SK-N-SH (cell line): ENCODE data around the gene C8A. TPM values are rescaled to one million over a fixed set of nuclear protein-coding genes. Genes with fewer than 3 reads are reported as not detected.

Experiments used
- CTCF ChIA-PET: fragments of 300-600, 350-600 bp; formaldehyde crosslinking; extraction: SDS; loops from one replicate; lab custom pipeline; 2021; lab: Yijun Ruan, JAX
- POLR2A ChIA-PET: fragments of 350-600 bp; sonication (Branson Sonifier 250); formaldehyde crosslinking; extraction: SDS; loops from one replicate; lab custom pipeline; 2020; ENCODE audit warnings: antibody characterized with exemption, inconsistent platforms; lab: Yijun Ruan, JAX
- DNase-seq: peaks from one replicate; pipeline ENCODE4 v3.0.0; 2012
- H2AFZ ChIP-seq: fragments of 200-600 bp; sonication (generic); 2 replicates; pipeline ENCODE4 v1.8.1; 2016; ENCODE audit warnings: antibody characterized with exemption, mild to moderate bottlenecking, low read depth
- H3F3A ChIP-seq: fragments of 200-600 bp; sonication (generic); replicated peaks from 2 replicates; pipeline ENCODE3; 2016; ENCODE audit warnings: antibody characterized with exemption, mild to moderate bottlenecking; ENCODE audit not compliant: insufficient read depth
- H3K27ac ChIP-seq, 2 experiments: fragments of 200-500 bp in 1 of 2; fragments of 200-600 bp in 1 of 2; sonication (Bioruptor generic) in 1 of 2; sonication (generic), shearing (Covaris generic) in 1 of 2; 2 replicates each; pipeline versions ENCODE4 v1.5.1 to v1.6.1; 2014 to 2016; ENCODE audit warnings: low read depth in 2 of 2, inconsistent platforms in 1 of 2, low read length in 1 of 2, mild to moderate bottlenecking in 1 of 2, mixed read lengths in 1 of 2
- H3K27me3 ChIP-seq: fragments of 200-600 bp; sonication (generic), shearing (Covaris generic); 2 replicates; pipeline ENCODE4 v1.6.1; 2016; ENCODE audit warnings: mixed run types; ENCODE audit not compliant: insufficient read depth
- H3K36me3 ChIP-seq, 2 experiments: fragments of 200-500 bp in 1 of 2; fragments of 200-600 bp in 1 of 2; sonication (Bioruptor generic) in 1 of 2; sonication (generic) in 1 of 2; replicated peaks in 1 of 2; 2 replicates each; pipeline versions ENCODE3 to v1.5.1; 2014 to 2016; ENCODE audit warnings: low read length in 1 of 2, mild to moderate bottlenecking in 1 of 2; ENCODE audit not compliant: insufficient read depth in 2 of 2, control insufficient read depth in 1 of 2
- H3K4me1 ChIP-seq, 2 experiments: fragments of 200-500 bp in 1 of 2; fragments of 200-600 bp in 1 of 2; sonication (Bioruptor generic) in 1 of 2; sonication (generic), shearing (Covaris generic) in 1 of 2; 2 replicates each; pipeline versions ENCODE4 v1.5.1 to v1.6.1; 2014 to 2016; ENCODE audit warnings: low read depth in 1 of 2, low read length in 1 of 2, mixed run types in 1 of 2; ENCODE audit not compliant: insufficient read depth in 2 of 2, control insufficient read depth in 1 of 2
- H3K4me2 ChIP-seq: fragments of 200-600 bp; sonication (generic), shearing (Covaris generic); 2 replicates; pipeline ENCODE4 v1.6.1; 2017; ENCODE audit warnings: mixed run types
- H3K4me3 ChIP-seq, 2 experiments: fragments of 200-500 bp in 1 of 2; fragments of 200-600 bp in 1 of 2; sonication (Bioruptor generic) in 1 of 2; sonication (generic), shearing (Covaris generic) in 1 of 2; 2 replicates each; pipeline versions ENCODE4 v1.5.1 to v1.8.1; 2014 to 2016; ENCODE audit warnings: low read depth in 2 of 2, inconsistent platforms in 1 of 2, low read length in 1 of 2, mild to moderate bottlenecking in 1 of 2, mixed read lengths in 1 of 2, moderate library complexity in 1 of 2
- H3K79me2 ChIP-seq: fragments of 200-600 bp; sonication (generic); 2 replicates; pipeline ENCODE4 v1.8.1; 2017; ENCODE audit warnings: mild to moderate bottlenecking; ENCODE audit not compliant: insufficient read depth
- H3K9ac ChIP-seq: fragments of 200-600 bp; sonication (generic); 2 replicates; pipeline ENCODE4 v1.6.1; 2017; ENCODE audit warnings: mixed run types
- H3K9me2 ChIP-seq: fragments of 200-600 bp; sonication (generic); 2 replicates; pipeline ENCODE4 v1.6.1; 2017; ENCODE audit warnings: mixed run types
- H3K9me3 ChIP-seq: fragments of 200-600 bp; sonication (generic); 2 replicates; pipeline ENCODE4 v1.6.1; 2017; ENCODE audit warnings: mixed run types, mild to moderate bottlenecking, moderate library complexity
- H4K20me1 ChIP-seq: fragments of 200-600 bp; sonication (generic); 2 replicates; pipeline ENCODE4 v1.6.1; 2017; ENCODE audit warnings: mild to moderate bottlenecking, mixed run types; ENCODE audit not compliant: insufficient read depth
- ELF1 ChIP-seq: IDR thresholded peaks from 2 replicates; pipeline ENCODE4 v1.4.0; 2012
- FOXJ3 ChIP-seq: sonication (generic); formaldehyde crosslinking; IDR thresholded peaks from 2 replicates; pipeline ENCODE4 v1.5.1; 2020; ENCODE audit warnings: mild to moderate bottlenecking, missing genetic modification reagents
- FOXM1 ChIP-seq: IDR thresholded peaks from 2 replicates; pipeline ENCODE4 v1.4.0; 2012; ENCODE audit warnings: low read depth, mild to moderate bottlenecking
- GATA2 ChIP-seq: sonication (generic); formaldehyde crosslinking; IDR thresholded peaks from 2 replicates; pipeline ENCODE4 v1.5.0; 2020; ENCODE audit warnings: mild to moderate bottlenecking, missing genetic modification reagents
- JUND ChIP-seq: IDR thresholded peaks from 2 replicates; pipeline ENCODE4 v1.4.0; 2012
- NRF1 ChIP-seq: IDR thresholded peaks from 2 replicates; pipeline ENCODE4 v1.6.1; 2012; ENCODE audit warnings: low read depth, mild to moderate bottlenecking, low read length
- POLR2AphosphoS5 ChIP-seq: IDR thresholded peaks from 2 replicates; pipeline ENCODE4 v1.6.1; 2012; ENCODE audit warnings: low read depth, low read length
- RAD21 ChIP-seq: IDR thresholded peaks from 2 replicates; pipeline ENCODE4 v1.6.1; 2012; ENCODE audit warnings: mild to moderate bottlenecking, low read length
- SMC3 ChIP-seq: IDR thresholded peaks from 2 replicates; pipeline ENCODE4 v1.6.1; 2012; ENCODE audit warnings: low read depth, low read length, improper control_type of control experiment
- TCF12 ChIP-seq: IDR thresholded peaks from 2 replicates; pipeline ENCODE4 v1.4.0; 2012
- YY1 ChIP-seq: IDR thresholded peaks from 2 replicates; pipeline ENCODE4 v1.4.0; 2012; ENCODE audit warnings: low read depth, mild to moderate bottlenecking
- WGBS: methylation state at CpG from one replicate; pipeline ENCODE4 v1.1.6; 2017; ENCODE audit warnings: low lambda C conversion rate; 5-methylcytosine and 5-hydroxymethylcytosine counted together
- polyA plus RNA-seq, 3 experiments: library from polyadenylated mRNA; depleted of rRNA; stranded (reverse); fragments of >200 nt; gene quantifications; 2 replicates each; pipeline ENCODE4 v1.2.3, GENCODE V29; 2012
- TF ChIP-seq, protein P1 (sequence below): fragments of 200-600 bp; sonication (generic); IDR thresholded peaks from 2 replicates; pipeline ENCODE4 v1.6.1; 2017; ENCODE audit warnings: antibody characterized with exemption, mild to moderate bottlenecking, moderate library complexity
- TF ChIP-seq, protein P2 (sequence below): IDR thresholded peaks from 2 replicates; pipeline ENCODE4 v1.4.0; 2012; ENCODE audit warnings: low read depth, borderline replicate concordance
- TF ChIP-seq, protein P3 (sequence below): IDR thresholded peaks from 2 replicates; pipeline ENCODE4 v1.4.0; 2012; ENCODE audit warnings: low read depth
- TF ChIP-seq, protein P4 (sequence below): fragments of 150-350 bp; IDR thresholded peaks from 2 replicates; pipeline ENCODE4 v1.6.1; 2016; ENCODE audit warnings: mild to moderate bottlenecking, low read depth, low read length
- TF ChIP-seq, protein P5 (sequence below): IDR thresholded peaks from 2 replicates; pipeline ENCODE4 v1.6.1; 2012; ENCODE audit warnings: mild to moderate bottlenecking, low read depth, low read length, moderate library complexity

The C8A gene
- polyA plus RNA-seq, 1 of the 3 experiments (the other 2 are of a cell fraction) = not detected

DNA sequence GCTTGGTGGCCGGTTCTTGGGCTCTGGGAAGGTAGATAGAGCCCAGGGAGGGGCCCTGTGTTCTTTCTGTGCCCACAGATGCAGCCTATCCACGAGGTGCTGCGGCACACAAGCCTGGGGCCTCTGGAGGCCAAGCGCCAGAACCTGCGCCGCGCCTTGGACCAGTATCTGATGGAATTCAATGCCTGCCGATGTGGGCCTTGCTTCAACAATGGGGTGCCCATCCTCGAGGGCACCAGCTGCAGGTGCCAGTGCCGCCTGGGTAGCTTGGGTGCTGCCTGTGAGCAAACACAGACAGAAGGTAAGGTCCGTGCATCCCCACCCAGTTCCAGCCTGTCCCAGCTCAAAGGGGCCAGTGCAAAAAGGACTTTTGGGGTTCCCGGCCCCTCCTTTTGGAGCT lies 57.7 kb downstream of the C8A start:
- Histone ChIP-seq H4K20me1 (no peaks in the 10 kb centered on the region), H3K4me2 (no peak overlapping the region), H3F3A (no peaks in the 10 kb centered on the region), H3K79me2 (no peaks in the 10 kb centered on the region), H3K9ac (no peak overlapping the region), H3K36me3 (no peaks in the 10 kb centered on the region), H3K27me3 (no peaks in the 10 kb centered on the region), H3K9me3 (no peaks in the 10 kb centered on the region), H3K27ac (no peak overlapping the region), H3K9me2 (no peaks in the 10 kb centered on the region), H3K4me3 (no peak overlapping the region), H2AFZ (no peak overlapping the region)
- WGBS = 65% methylated on average over 8 of the region's 12 CpGs
- DNase-seq = no peak
- CTCF ChIA-PET = no interaction called here
- POLR2A ChIA-PET = no interaction called here
- TF ChIP-seq, protein P1, sequence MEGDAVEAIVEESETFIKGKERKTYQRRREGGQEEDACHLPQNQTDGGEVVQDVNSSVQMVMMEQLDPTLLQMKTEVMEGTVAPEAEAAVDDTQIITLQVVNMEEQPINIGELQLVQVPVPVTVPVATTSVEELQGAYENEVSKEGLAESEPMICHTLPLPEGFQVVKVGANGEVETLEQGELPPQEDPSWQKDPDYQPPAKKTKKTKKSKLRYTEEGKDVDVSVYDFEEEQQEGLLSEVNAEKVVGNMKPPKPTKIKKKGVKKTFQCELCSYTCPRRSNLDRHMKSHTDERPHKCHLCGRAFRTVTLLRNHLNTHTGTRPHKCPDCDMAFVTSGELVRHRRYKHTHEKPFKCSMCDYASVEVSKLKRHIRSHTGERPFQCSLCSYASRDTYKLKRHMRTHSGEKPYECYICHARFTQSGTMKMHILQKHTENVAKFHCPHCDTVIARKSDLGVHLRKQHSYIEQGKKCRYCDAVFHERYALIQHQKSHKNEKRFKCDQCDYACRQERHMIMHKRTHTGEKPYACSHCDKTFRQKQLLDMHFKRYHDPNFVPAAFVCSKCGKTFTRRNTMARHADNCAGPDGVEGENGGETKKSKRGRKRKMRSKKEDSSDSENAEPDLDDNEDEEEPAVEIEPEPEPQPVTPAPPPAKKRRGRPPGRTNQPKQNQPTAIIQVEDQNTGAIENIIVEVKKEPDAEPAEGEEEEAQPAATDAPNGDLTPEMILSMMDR = no peak
- TF ChIP-seq, protein P2, sequence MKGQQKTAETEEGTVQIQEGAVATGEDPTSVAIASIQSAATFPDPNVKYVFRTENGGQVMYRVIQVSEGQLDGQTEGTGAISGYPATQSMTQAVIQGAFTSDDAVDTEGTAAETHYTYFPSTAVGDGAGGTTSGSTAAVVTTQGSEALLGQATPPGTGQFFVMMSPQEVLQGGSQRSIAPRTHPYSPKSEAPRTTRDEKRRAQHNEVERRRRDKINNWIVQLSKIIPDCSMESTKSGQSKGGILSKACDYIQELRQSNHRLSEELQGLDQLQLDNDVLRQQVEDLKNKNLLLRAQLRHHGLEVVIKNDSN = no peak
- TF ChIP-seq SMC3 = no peak
- TF ChIP-seq, protein P3, sequence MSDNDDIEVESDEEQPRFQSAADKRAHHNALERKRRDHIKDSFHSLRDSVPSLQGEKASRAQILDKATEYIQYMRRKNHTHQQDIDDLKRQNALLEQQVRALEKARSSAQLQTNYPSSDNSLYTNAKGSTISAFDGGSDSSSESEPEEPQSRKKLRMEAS = no peak
- TF ChIP-seq ELF1 = no peak
- no peak for TF ChIP-seq GATA2 (CRISPR knock-in tag)
- TF ChIP-seq FOXJ3 = no peak
- no peak for TF ChIP-seq YY1
- TF ChIP-seq POLR2AphosphoS5 = no peak
- TF ChIP-seq RAD21 = no peak
- no peak for TF ChIP-seq TCF12
- no peak for TF ChIP-seq FOXM1
- TF ChIP-seq NRF1 = no peak
- TF ChIP-seq, all 33 proteins: peak for 0
- H3K4me1 ChIP-seq = peaks cover 0 to 12% of the 10 kb centered on the region in 2 experiments; a peak in 2 of 4 replicates

DNA sequence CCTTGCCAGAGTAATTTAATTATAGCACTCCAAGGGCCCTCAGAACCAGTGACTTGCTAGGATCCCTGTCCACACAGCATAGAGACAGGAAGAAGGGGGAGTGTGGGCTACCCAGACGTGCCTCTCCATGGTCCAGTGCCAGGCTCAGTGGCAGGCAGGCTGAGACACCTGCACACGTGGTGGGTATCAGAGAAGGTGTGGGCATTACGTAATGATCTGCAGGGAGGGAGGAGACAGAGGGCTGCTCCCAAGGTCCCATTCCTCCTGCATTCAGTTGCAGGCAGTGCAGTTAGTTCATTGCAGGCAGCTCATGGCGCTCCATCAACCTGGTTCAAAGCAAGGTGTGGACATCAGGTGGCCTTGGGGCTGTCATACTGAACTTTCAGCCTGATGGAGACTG lies 61.4 kb downstream of the C8A start:
- H3K9ac ChIP-seq = no peak overlapping the region
- ChIA-PET CTCF (interaction anchor here (0.9 kb wide), 1 partner anchor 44 kb away, joined by 3 read pairs; no protein-coding TSS in a partner anchor), POLR2A (no interaction called here)
- no peaks in the 10 kb centered on the region for H3K9me3 ChIP-seq
- H4K20me1 ChIP-seq = no peaks in the 10 kb centered on the region
- no peaks in the 10 kb centered on the region for H3K36me3 ChIP-seq
- no peaks in the 10 kb centered on the region for H3K9me2 ChIP-seq
- peak; percentile 32 for DNase-seq
- H3K27me3 ChIP-seq = no peaks in the 10 kb centered on the region
- 43% methylated on average over 3 of the region's 4 CpGs for WGBS
- no peak overlapping the region for H3K4me3 ChIP-seq
- H3F3A ChIP-seq = no peaks in the 10 kb centered on the region
- no peaks in the 10 kb centered on the region for H3K79me2 ChIP-seq
- H3K27ac ChIP-seq = no peak overlapping the region
- no peak overlapping the region for H2AFZ ChIP-seq
- peaks cover 0 to 12% of the 10 kb centered on the region in 2 experiments; a peak in 2 of 4 replicates for H3K4me1 ChIP-seq
- no peak overlapping the region for H3K4me2 ChIP-seq
- TF ChIP-seq RAD21 = no peak
- TF ChIP-seq, protein P4, sequence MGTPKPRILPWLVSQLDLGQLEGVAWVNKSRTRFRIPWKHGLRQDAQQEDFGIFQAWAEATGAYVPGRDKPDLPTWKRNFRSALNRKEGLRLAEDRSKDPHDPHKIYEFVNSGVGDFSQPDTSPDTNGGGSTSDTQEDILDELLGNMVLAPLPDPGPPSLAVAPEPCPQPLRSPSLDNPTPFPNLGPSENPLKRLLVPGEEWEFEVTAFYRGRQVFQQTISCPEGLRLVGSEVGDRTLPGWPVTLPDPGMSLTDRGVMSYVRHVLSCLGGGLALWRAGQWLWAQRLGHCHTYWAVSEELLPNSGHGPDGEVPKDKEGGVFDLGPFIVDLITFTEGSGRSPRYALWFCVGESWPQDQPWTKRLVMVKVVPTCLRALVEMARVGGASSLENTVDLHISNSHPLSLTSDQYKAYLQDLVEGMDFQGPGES = no peak
- TF ChIP-seq SMC3 = no peak
- no peak for TF ChIP-seq JUND
- no peak for TF ChIP-seq ELF1
- TF ChIP-seq, protein P5, sequence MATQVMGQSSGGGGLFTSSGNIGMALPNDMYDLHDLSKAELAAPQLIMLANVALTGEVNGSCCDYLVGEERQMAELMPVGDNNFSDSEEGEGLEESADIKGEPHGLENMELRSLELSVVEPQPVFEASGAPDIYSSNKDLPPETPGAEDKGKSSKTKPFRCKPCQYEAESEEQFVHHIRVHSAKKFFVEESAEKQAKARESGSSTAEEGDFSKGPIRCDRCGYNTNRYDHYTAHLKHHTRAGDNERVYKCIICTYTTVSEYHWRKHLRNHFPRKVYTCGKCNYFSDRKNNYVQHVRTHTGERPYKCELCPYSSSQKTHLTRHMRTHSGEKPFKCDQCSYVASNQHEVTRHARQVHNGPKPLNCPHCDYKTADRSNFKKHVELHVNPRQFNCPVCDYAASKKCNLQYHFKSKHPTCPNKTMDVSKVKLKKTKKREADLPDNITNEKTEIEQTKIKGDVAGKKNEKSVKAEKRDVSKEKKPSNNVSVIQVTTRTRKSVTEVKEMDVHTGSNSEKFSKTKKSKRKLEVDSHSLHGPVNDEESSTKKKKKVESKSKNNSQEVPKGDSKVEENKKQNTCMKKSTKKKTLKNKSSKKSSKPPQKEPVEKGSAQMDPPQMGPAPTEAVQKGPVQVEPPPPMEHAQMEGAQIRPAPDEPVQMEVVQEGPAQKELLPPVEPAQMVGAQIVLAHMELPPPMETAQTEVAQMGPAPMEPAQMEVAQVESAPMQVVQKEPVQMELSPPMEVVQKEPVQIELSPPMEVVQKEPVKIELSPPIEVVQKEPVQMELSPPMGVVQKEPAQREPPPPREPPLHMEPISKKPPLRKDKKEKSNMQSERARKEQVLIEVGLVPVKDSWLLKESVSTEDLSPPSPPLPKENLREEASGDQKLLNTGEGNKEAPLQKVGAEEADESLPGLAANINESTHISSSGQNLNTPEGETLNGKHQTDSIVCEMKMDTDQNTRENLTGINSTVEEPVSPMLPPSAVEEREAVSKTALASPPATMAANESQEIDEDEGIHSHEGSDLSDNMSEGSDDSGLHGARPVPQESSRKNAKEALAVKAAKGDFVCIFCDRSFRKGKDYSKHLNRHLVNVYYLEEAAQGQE = no peak
- TF ChIP-seq, protein P1 = no peak
- TF ChIP-seq, protein P2 = no peak
